ENCODE results near the gene KRTAP10-3.

KRTAP10-3 gene

GRCh38 chr21:44522753-44523204 lies 35.8 kb downstream of the KRTAP10-3 start:
- peak; percentile 7 to 47 for DNase-seq
- Histone ChIP-seq H3K4me3 (no peak overlapping the region), H3K4me1 (no peaks in the 10 kb centered on the region), H3K27ac (no peak overlapping the region), H3K9me3 (no peaks in the 10 kb centered on the region), H3K27me3 (peaks cover 0 to 28% of the 10 kb centered on the region in 2 donors), H3K36me3 (no peaks in the 10 kb centered on the region)
- no peak for TF ChIP-seq CTCF (IDR thresholded peaks at IDR 0.05)
- intact Hi-C loops (cut with DNase I; ENCODE audit: low total_unique reads) = no loop called here

GRCh38 chr21:44521928-44522752 lies 36.5 kb downstream of the KRTAP10-3 start:
- Histone ChIP-seq H3K36me3 (no peaks in the 10 kb centered on the region), H3K9me3 (no peaks in the 10 kb centered on the region), H3K4me3 (no peak overlapping the region), H3K27ac (no peak overlapping the region), H3K27me3 (peaks cover 0 to 28% of the 10 kb centered on the region in 2 donors), H3K4me1 (no peaks in the 10 kb centered on the region)
- no peak for TF ChIP-seq CTCF (IDR thresholded peaks at IDR 0.05)
- intact Hi-C loops (cut with DNase I; ENCODE audit: low total_unique reads) = no loop called here
- peak; percentile 14 to 55 for DNase-seq

GRCh38 chr21:44521301-44521927 lies 37.2 kb downstream of the KRTAP10-3 start:
- H3K9me3 ChIP-seq = no peaks in the 10 kb centered on the region
- H3K4me1 ChIP-seq = no peaks in the 10 kb centered on the region
- TF ChIP-seq CTCF (IDR thresholded peaks at IDR 0.05) = no peak
- DNase-seq = peak; percentile 6 to 52
- intact Hi-C loops (cut with DNase I; ENCODE audit: low total_unique reads) = no loop called here
- H3K36me3 ChIP-seq = no peaks in the 10 kb centered on the region
- no peak overlapping the region for H3K27ac ChIP-seq
- peaks cover 0 to 28% of the 10 kb centered on the region in 2 donors for H3K27me3 ChIP-seq
- H3K4me3 ChIP-seq = no peak overlapping the region

- Histone ChIP-seq H3K4me1 (no peaks in the 10 kb centered on the region), H3K9me3 (no peaks in the 10 kb centered on the region), H3K4me3 (no peak overlapping the region), H3K36me3 (no peaks in the 10 kb centered on the region), H3K27me3 (peaks cover 0 to 28% of the 10 kb centered on the region in 2 donors), H3K27ac (no peak overlapping the region)
- intact Hi-C loops (cut with DNase I; ENCODE audit: low total_unique reads) = no loop called here
- TF ChIP-seq CTCF (IDR thresholded peaks at IDR 0.05) = no peak
- DNase-seq = peak; percentile 14 to 39
Measured at GRCh38 chr21:44520326-44521300, 38.0 kb downstream of the KRTAP10-3 start.
